H9 (cell line): ENCODE data around the gene ANO2. TPM values are rescaled to one million over a fixed set of nuclear protein-coding genes. Genes with fewer than 3 reads are reported as not detected.

ENCODE experiments used
- DNase-seq: peaks from one replicate; pipeline ENCODE4 v3.0.0-alpha.2; 2017
- H2AFZ ChIP-seq: one replicate; pipeline ENCODE4 v1.6.1; 2013; ENCODE audit warnings: mild to moderate bottlenecking, low read length, control low read depth, moderate library complexity
- H2AK5ac ChIP-seq: 2 replicates; pipeline ENCODE4 v1.6.1; 2013; ENCODE audit warnings: low read length, control low read depth, mixed read lengths; ENCODE audit not compliant: insufficient read length
- H2BK120ac ChIP-seq: one replicate; pipeline ENCODE4 v1.6.1; 2013; ENCODE audit warnings: low read depth, mild to moderate bottlenecking, low read length, control low read depth, inconsistent platforms; ENCODE audit not compliant: poor library complexity, severe bottlenecking
- H2BK12ac ChIP-seq: 2 replicates; pipeline ENCODE4 v1.6.1; 2013; ENCODE audit warnings: low read length, control low read depth, mixed read lengths, low read depth; ENCODE audit not compliant: insufficient read length
- H2BK15ac ChIP-seq: 2 replicates; pipeline ENCODE4 v1.6.1; 2013; ENCODE audit warnings: low read depth, low read length, control low read depth
- H2BK20ac ChIP-seq: one replicate; pipeline ENCODE4 v1.6.1; 2013; ENCODE audit warnings: low read depth, mild to moderate bottlenecking, low read length, control low read depth, inconsistent platforms; ENCODE audit not compliant: poor library complexity, severe bottlenecking
- H2BK5ac ChIP-seq: 2 replicates; pipeline ENCODE4 v1.6.1; 2013; ENCODE audit warnings: low read length, control low read depth, mixed read lengths; ENCODE audit not compliant: insufficient read length
- H3K14ac ChIP-seq: 2 replicates; pipeline ENCODE4 v1.6.1; 2013; ENCODE audit warnings: low read length, control low read depth; ENCODE audit not compliant: insufficient read depth
- H3K18ac ChIP-seq: 2 replicates; pipeline ENCODE4 v1.6.1; 2013; ENCODE audit warnings: low read depth, mild to moderate bottlenecking, mixed read lengths, low read length, control low read depth; ENCODE audit not compliant: insufficient read length
- H3K23ac ChIP-seq: 2 replicates; pipeline ENCODE4 v1.6.1; 2013; ENCODE audit warnings: low read length, control low read depth, mixed read lengths, low read depth; ENCODE audit not compliant: insufficient read length
- H3K23me2 ChIP-seq: 2 replicates; pipeline ENCODE4 v1.6.1; 2013; ENCODE audit warnings: low read depth, mild to moderate bottlenecking, mixed read lengths, low read length, control low read depth; ENCODE audit not compliant: insufficient read length, poor library complexity, severe bottlenecking
- H3K27ac ChIP-seq: 2 replicates; pipeline ENCODE4 v1.5.1; 2013; ENCODE audit warnings: low read length, control low read depth, mixed read lengths, low read depth; ENCODE audit not compliant: insufficient read length
- H3K27me3 ChIP-seq: 2 replicates; pipeline ENCODE4 v1.6.1; 2013; ENCODE audit warnings: low read length, control low read depth, inconsistent platforms; ENCODE audit not compliant: insufficient read depth
- H3K4ac ChIP-seq: 2 replicates; pipeline ENCODE4 v1.6.1; 2013; ENCODE audit warnings: low read depth, mild to moderate bottlenecking, control low read depth, inconsistent platforms, low read length, moderate library complexity
- H3K4me1 ChIP-seq: 2 replicates; pipeline ENCODE4 v1.6.1; 2013; ENCODE audit warnings: low read length, control low read depth, inconsistent platforms; ENCODE audit not compliant: insufficient read depth
- H3K4me2 ChIP-seq: 2 replicates; pipeline ENCODE4 v1.6.1; 2013; ENCODE audit warnings: low read length, control low read depth, mixed read lengths; ENCODE audit not compliant: insufficient read length, insufficient read depth
- H3K56ac ChIP-seq: 2 replicates; pipeline ENCODE4 v1.6.1; 2013; ENCODE audit warnings: low read depth, mild to moderate bottlenecking, mixed read lengths, low read length, control low read depth; ENCODE audit not compliant: insufficient read length
- H3K79me1 ChIP-seq: 2 replicates; pipeline ENCODE4 v1.6.1; 2013; ENCODE audit warnings: low read depth, mild to moderate bottlenecking, moderate library complexity, low read length, control low read depth, inconsistent platforms; ENCODE audit not compliant: insufficient read depth, poor library complexity, severe bottlenecking
- H3K79me2 ChIP-seq: 2 replicates; pipeline ENCODE4 v1.6.1; 2013; ENCODE audit warnings: low read length, control low read depth, inconsistent platforms; ENCODE audit not compliant: insufficient read depth
- H3K9ac ChIP-seq: 2 replicates; pipeline ENCODE4 v1.6.1; 2013; ENCODE audit warnings: low read length, control low read depth, mixed read lengths; ENCODE audit not compliant: insufficient read length; ENCODE audit errors: extremely low read depth
- H3K9me3 ChIP-seq: one replicate; pipeline ENCODE4 v1.6.1; 2013; ENCODE audit warnings: low read depth, low read length, inconsistent platforms; ENCODE audit not compliant: control insufficient read depth
- H3T11ph ChIP-seq: one replicate; pipeline ENCODE4 v1.6.1; 2013; ENCODE audit warnings: mild to moderate bottlenecking, low read length, control low read depth, inconsistent platforms
- H4K20me1 ChIP-seq: one replicate; pipeline ENCODE4 v1.6.1; 2013; ENCODE audit not compliant: control insufficient read depth, insufficient read length, insufficient read depth
- H4K5ac ChIP-seq: 2 replicates; pipeline ENCODE4 v1.6.1; 2013; ENCODE audit warnings: low read depth, mild to moderate bottlenecking, mixed read lengths, low read length, control low read depth; ENCODE audit not compliant: insufficient read length
- H4K8ac ChIP-seq: replicated peaks from 2 replicates; pipeline ENCODE4 v1.6.1; 2013; ENCODE audit warnings: low read length, control low read depth, mixed read lengths, low read depth; ENCODE audit not compliant: insufficient read length
- H4K91ac ChIP-seq: 2 replicates; pipeline ENCODE4 v1.6.1; 2013; ENCODE audit warnings: low read depth, mild to moderate bottlenecking, moderate library complexity, mixed read lengths, low read length, control low read depth; ENCODE audit not compliant: insufficient read length
- H3K27ac Mint-ChIP-seq, 3 experiments: 2 replicates in 2 of 3; 3 replicates in 1 of 3; pipeline ENCODE4 v1.8.0; 2020 to 2021; ENCODE audit warnings: mixed read lengths in 3 of 3, mild to moderate bottlenecking in 1 of 3, moderate library complexity in 1 of 3
- H3K27me3 Mint-ChIP-seq: 2 replicates; pipeline ENCODE4 v1.8.0; 2021; ENCODE audit warnings: low read depth, mild to moderate bottlenecking, moderate library complexity, mixed read lengths
- H3K36me3 Mint-ChIP-seq, 3 experiments: 2 replicates in 2 of 3; 3 replicates in 1 of 3; pipeline ENCODE4 v1.8.0; 2020 to 2021; ENCODE audit warnings: low read depth in 3 of 3, mixed read lengths in 3 of 3; ENCODE audit not compliant: insufficient read depth in 1 of 3
- H3K4me1 Mint-ChIP-seq, 2 experiments: 2 replicates each; pipeline ENCODE4 v1.8.0; 2020; ENCODE audit warnings: mixed read lengths in 2 of 2
- H3K4me3 Mint-ChIP-seq, 2 experiments: 2 replicates in 1 of 2; 3 replicates in 1 of 2; pipeline ENCODE4 v1.8.0; 2020 to 2021; ENCODE audit warnings: mild to moderate bottlenecking in 2 of 2, mixed read lengths in 2 of 2, moderate library complexity in 1 of 2
- H3K9me3 Mint-ChIP-seq, 2 experiments: 2 replicates in 1 of 2; 3 replicates in 1 of 2; pipeline ENCODE4 v1.8.0; 2020; ENCODE audit warnings: mild to moderate bottlenecking in 2 of 2, mixed read lengths in 2 of 2, moderate library complexity in 1 of 2
- WGBS: extraction: QIAGEN DNeasy Blood & Tissue Kit; methylation state at CpG from one replicate; pipeline ENCODE4 v1.1.7; 2013; ENCODE audit warnings: missing lambda C conversion rate, low lambda C conversion rate, mixed read lengths; ENCODE audit not compliant: insufficient read length; ENCODE audit errors: extremely low coverage; 5-methylcytosine and 5-hydroxymethylcytosine counted together
- total RNA-seq: library from RNA; stranded (reverse); gene quantifications from 2 replicates; pipeline ENCODE4 v1.2.1, GENCODE V29; 2021
- TF ChIP-seq, protein P1 (sequence below): fragments of 200-600 bp; sonication (generic); conservative IDR thresholded peaks from 3 replicates; pipeline ENCODE4 v1.8.0; 2021; ENCODE audit warnings: antibody characterized with exemption, mild to moderate bottlenecking

The ANO2 gene
- total RNA-seq, 1 experiment from 2014 or later, result 3.8 TPM

DNA sequence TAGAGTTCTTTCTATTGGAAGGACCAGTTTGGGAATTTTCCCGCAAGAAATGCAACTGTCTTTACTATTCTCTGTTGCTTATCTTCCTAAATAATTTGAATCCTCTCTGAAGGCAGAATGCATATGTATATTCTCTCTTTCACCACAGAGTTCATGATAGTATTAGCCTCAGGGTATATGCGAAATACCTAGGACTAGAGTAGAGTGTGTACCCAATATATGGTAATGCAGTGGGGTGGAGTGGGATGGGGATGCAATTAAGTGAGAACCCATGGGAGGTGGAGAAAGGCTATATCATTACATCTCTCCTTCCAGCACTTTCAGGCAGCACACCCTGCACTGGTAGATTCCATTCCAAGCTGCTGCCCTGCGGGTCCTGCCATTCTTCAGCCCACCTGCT lies 207.3 kb downstream of the ANO2 start:
- H3K79me2 ChIP-seq, result no peaks in the 10 kb centered on the region
- H3K4me2 ChIP-seq, result no peak overlapping the region
- H3K23me2 ChIP-seq, result no peaks in the 10 kb centered on the region
- no peaks in the 10 kb centered on the region for H3K79me1 ChIP-seq
- no peak overlapping the region for H2BK15ac ChIP-seq
- H3K56ac ChIP-seq, result no peak overlapping the region
- no peak overlapping the region for H3K18ac ChIP-seq
- H3K23ac ChIP-seq, result no peak overlapping the region
- H3K4me1 ChIP-seq, result no peaks in the 10 kb centered on the region
- no peaks in the 10 kb centered on the region for H3K9me3 Mint-ChIP-seq
- no peak for DNase-seq
- no peaks in the 10 kb centered on the region for H3K27me3 ChIP-seq
- no peak overlapping the region for H4K5ac ChIP-seq
- H3K14ac ChIP-seq, result no peak overlapping the region
- H3T11ph ChIP-seq, result no peak overlapping the region
- H2BK5ac ChIP-seq, result no peak overlapping the region
- H3K36me3 Mint-ChIP-seq, result no peaks in the 10 kb centered on the region
- H4K8ac ChIP-seq, result no peak overlapping the region
- H3K27me3 Mint-ChIP-seq, result no peaks in the 10 kb centered on the region; the same call in 1 of the 2 replicates
- H3K4ac ChIP-seq, result no peak overlapping the region
- no peaks in the 10 kb centered on the region for H4K20me1 ChIP-seq
- H2AK5ac ChIP-seq, result no peak overlapping the region
- no peak overlapping the region for H4K91ac ChIP-seq
- WGBS, result no CpG with 5 or more reads among the region's 3 CpGs
- H2BK12ac ChIP-seq, result no peak overlapping the region
- no peak overlapping the region for H3K9ac ChIP-seq
- TF ChIP-seq, protein P1, sequence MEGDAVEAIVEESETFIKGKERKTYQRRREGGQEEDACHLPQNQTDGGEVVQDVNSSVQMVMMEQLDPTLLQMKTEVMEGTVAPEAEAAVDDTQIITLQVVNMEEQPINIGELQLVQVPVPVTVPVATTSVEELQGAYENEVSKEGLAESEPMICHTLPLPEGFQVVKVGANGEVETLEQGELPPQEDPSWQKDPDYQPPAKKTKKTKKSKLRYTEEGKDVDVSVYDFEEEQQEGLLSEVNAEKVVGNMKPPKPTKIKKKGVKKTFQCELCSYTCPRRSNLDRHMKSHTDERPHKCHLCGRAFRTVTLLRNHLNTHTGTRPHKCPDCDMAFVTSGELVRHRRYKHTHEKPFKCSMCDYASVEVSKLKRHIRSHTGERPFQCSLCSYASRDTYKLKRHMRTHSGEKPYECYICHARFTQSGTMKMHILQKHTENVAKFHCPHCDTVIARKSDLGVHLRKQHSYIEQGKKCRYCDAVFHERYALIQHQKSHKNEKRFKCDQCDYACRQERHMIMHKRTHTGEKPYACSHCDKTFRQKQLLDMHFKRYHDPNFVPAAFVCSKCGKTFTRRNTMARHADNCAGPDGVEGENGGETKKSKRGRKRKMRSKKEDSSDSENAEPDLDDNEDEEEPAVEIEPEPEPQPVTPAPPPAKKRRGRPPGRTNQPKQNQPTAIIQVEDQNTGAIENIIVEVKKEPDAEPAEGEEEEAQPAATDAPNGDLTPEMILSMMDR, result no peak
- peaks cover 0 to 5% of the 10 kb centered on the region in 2 experiments; a peak in 1 of 4 replicates for H3K4me1 Mint-ChIP-seq
- H3K27ac ChIP-seq, result no peak overlapping the region
- no peak overlapping the region for H3K27ac Mint-ChIP-seq
- H2AFZ ChIP-seq, result no peak overlapping the region
- no peaks in the 10 kb centered on the region for H3K9me3 ChIP-seq
- H2BK20ac ChIP-seq, result no peak overlapping the region
- H3K4me3 Mint-ChIP-seq, result no peak overlapping the region
- no peak overlapping the region for H2BK120ac ChIP-seq
